Activated T-cell treated with anti-CD3 and anti-CD28 coated beads, Interleukin-2, amount 50 U/mL, for 48 hours (primary cell): Measurements from ENCODE around the gene FANCG.

Source experiments
- DNase-seq, 2 experiments: peaks; one replicate each; pipeline ENCODE4 v3.0.0-alpha.2; 2020

Gene FANCG

GRCh38 chr9:35103660-35104191 is 24.0 kb upstream of the FANCG start:
- DNase-seq, result no peak

DNA sequence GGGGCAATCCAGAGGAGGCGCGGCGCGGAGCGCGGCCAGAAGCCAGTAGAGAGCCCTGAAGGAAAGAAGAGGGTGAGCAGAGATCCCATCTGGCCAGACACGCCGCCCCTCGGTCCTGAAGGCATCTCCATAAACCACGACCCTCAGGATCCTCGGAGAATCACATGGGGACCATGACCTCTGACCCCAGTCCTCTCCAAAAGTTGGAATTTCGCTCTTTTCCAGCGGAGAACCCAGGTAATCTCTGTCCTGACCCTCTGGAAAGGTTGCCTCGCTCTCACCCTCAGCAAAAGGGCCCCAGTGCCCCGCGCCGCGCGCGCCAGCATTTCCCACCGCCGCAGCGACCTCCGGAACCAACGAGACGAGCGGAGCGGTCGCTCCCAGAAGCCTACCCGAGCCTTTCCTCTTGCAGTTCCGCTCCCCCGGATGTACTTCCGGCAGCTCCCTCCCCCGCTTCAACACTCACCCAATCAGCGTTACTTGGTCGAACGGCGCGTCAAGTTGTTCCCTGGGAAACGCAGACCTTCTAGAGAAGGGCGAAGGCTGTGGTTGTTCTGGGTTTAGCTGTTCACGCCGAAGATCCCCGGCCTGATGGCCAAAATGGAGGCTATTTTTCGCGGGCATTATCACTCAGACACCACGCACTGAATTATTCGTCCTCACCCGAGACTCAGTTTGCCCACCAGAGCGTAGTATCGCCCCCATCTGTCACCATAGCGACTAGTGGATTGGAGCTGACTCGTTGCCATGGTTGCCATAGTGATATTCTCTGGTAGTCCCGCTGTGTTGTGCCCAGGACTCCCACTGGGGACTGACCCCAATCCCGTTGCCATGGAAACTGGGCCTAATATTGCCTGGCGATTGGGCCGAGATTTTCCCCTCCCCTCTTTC is 23.3 kb upstream of the FANCG start, which contains the start of gene STOML2:
Gene STOML2 (minus strand): TSS at position 363 of the 891 bp plus-strand sequence. CDS start 37 bp downstream, at position 326.
- peak; percentile 91 to 92 for DNase-seq

- peak in 1 of 2 experiments; percentile 42 for DNase-seq
These were observed 22.7 kb upstream of the FANCG start for GRCh38 chr9:35102465-35102768.

- DNase-seq, result no peak
These were observed 17.8 kb upstream of the FANCG start for GRCh38 chr9:35097573-35097972.

GRCh38 chr9:35096035-35096849 is 16.5 kb upstream of the FANCG start, which contains the start of gene PIGO:
Gene PIGO (minus strand): TSS chr9:35096591. CDS start chr9:35095565, 1,026 bp downstream.
- peak; percentile 94 to 95 for DNase-seq

GRCh38 chr9:35091536-35091935 is 11.8 kb upstream of the FANCG start:
- DNase-seq, result no peak

DNA sequence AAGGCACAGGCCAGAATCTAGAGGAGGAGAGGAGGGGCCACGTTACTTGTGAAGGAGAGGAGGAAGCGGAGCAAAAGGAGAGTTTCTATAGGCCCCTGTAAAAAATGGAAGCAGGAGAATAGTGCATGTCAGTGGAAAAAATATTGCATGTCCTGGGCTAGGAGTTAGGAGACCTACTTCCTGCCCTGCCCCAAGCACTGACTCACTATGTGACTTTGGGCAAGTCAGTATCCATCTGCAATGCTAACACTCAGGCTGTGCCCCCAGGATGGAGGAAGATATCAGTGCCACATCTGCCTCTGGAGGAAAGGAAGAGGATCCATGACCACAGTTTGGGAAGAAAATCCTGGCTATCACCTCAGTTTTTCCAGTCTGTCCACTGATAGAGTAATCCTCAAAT is 9.7 kb upstream of the FANCG start:
- DNase-seq, result no peak

GRCh38 chr9:35085078-35085477 is 5.3 kb upstream of the FANCG start:
- DNase-seq, result no peak

DNA sequence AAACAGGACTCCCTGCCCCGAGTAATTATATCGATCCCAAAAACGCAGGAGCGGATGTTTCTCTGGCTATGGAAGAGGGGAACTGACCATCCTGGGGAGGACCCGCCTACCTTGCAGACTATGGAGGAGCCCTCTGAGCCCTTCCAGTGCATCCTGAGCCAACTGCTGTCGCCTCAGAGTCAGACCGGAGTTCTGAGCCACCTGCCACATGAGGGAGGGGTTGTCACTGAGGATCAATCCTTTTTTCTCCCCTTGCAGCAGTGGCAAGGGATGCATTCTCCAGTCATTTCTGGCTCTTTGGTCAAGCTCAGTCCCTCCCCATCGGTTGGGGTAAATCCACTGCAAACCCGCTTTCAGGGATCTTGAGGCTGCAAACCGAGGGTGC is 709 bp downstream of the FANCG start:
- peak in 1 of 2 experiments; percentile 37 for DNase-seq

GRCh38 chr9:35078066-35078465 is 1.7 kb downstream of the FANCG start:
- DNase-seq, result no peak

GRCh38 chr9:35076848-35077247 is 2.9 kb downstream of the FANCG start:
- DNase-seq, result no peak

DNA sequence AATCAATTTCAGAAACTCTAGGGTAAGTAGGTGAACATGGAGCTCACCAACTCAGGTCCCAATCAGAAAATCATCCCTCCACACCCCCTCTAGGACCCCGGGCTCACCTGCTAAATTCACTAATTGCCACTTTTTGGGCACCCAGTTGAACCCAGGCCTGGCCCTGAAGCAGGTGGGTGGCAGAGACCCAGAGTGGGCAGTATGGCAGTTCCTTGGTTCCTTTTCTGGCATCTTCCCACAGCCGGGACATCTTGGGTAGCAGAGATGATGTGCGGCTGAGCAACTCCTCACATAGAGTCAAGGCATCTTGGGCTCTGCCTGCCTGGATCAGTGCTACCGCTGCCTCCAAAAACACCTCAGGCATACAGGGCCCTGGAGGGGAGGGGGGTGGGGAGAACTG is 4.4 kb downstream of the FANCG start:
- no peak for DNase-seq

DNA sequence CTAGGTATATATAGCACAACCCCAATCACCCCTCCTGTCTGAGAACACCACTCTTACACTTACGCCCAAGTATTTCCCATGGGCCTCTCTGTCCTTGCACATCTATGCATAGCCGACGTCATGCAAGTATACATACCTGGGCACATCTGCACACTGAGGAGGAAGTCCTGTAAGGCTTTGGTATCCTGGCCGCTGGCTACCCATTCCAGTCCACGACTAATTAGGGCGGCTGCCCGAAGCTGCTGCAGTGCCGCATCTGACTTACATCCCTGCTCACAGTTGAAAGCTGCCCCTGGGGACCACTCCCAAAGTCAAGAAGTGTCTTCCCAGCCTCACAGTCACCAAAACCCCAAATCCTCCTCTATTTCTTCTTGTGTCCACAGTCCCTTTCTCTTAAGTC is 5.0 kb downstream of the FANCG start:
- no peak for DNase-seq

GRCh38 chr9:35074141-35074540 is 5.6 kb downstream of the FANCG start:
- DNase-seq, result no peak

- DNase-seq, result no peak
These were observed 6.5 kb downstream of the FANCG start for GRCh38 chr9:35073279-35073612.

DNA sequence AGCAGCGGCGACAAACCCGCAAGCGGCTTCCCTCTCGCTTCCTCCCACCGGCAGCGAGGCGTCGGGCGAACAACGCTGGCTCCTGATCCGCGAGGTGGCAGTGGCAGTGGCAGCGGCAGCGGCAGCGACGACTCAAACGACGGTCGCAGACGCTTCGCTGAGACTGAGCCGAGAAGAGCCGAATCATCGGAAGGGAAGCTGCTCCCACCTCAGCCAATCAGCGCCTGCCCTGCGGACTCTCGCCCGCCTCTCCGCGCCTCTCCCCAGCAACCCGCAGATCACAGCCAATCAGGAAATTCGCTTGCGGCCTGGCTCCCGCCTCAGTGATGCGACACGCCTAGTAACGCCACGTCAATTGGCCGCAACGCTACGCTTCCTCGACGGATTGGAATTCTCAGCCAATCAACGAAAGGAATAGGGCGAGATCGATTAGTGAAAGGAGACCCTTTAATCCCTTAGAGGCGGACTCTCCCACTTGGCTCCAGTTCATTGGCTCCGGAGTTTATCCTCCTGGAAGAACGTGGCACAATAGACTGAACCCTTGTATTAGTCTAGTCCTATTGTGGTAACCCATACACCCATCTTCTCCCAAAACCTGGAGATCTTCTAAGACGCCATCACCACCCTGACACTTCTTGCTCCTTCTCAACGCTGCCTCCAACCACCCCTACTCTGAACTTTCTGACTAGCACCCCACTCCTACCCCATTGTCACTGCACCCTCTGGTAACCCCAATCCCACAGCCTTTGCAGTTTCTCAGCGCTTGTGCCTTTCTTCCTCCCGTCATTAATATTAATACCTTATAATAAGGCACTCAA is 7.1 kb downstream of the FANCG start, which contains the start of gene VCP:
Gene VCP (minus strand): TSS at position 165 of the 818 bp plus-strand sequence. CDS start 272 bp downstream, outside the sequence.
- peak; percentile 95 to 97 for DNase-seq

- DNase-seq, result peak; percentile 81 to 86
These were observed 7.8 kb downstream of the FANCG start for GRCh38 chr9:35071814-35072460.

- DNase-seq, result no peak
These were observed 8.6 kb downstream of the FANCG start for GRCh38 chr9:35070823-35071813.

- no peak for DNase-seq
These were observed 10.7 kb downstream of the FANCG start for GRCh38 chr9:35069020-35069419.

DNA sequence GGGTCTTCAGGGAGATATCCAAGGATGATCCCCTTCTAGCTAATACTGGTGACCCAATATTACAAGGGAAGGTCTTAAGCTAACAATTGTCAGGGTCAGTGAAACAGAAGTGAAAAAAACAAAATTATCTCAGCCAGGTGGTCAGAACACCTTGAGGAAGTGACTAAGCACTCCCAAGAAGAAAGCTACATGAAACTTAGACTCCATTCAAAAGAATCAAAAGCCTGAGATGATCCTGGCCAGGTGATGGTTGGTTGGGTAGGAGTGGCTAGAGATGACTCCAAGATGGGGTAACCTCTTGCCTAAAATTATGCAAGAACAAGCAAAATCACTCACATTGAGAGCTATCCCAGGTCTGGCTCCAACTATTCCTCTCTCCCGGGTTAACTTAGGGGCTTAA is 12.7 kb downstream of the FANCG start:
- no peak for DNase-seq
